Neuronal stem cell (in vitro differentiated cells): Measurements from ENCODE around the gene MTHFS.

ENCODE experiments used
- DNase-seq: peaks from one replicate; pipeline ENCODE4 v3.0.0-alpha.2; 2013; ENCODE audit warnings: low spot score
- H2AFZ ChIP-seq: one replicate; pipeline ENCODE4 v1.6.1; 2013; ENCODE audit warnings: mild to moderate bottlenecking, low read length, inconsistent platforms
- H2AK5ac ChIP-seq: 2 replicates; pipeline ENCODE4 v1.6.1; 2013; ENCODE audit warnings: low read depth, mild to moderate bottlenecking, inconsistent platforms, low read length, moderate library complexity, mixed read lengths
- H2BK120ac ChIP-seq: 2 replicates; pipeline ENCODE4 v1.6.1; 2013; ENCODE audit warnings: low read depth, mild to moderate bottlenecking, inconsistent platforms, low read length, moderate library complexity, mixed read lengths
- H2BK12ac ChIP-seq: one replicate; pipeline ENCODE4 v1.6.1; 2013; ENCODE audit warnings: low read length, inconsistent platforms
- H2BK15ac ChIP-seq: 2 replicates; pipeline ENCODE4 v1.6.1; 2013; ENCODE audit warnings: mild to moderate bottlenecking, low read length, inconsistent platforms, mixed read lengths
- H2BK5ac ChIP-seq: one replicate; pipeline ENCODE4 v1.6.1; 2013; ENCODE audit warnings: inconsistent platforms, mild to moderate bottlenecking, low read length, moderate library complexity
- H3K14ac ChIP-seq: one replicate; pipeline ENCODE4 v1.6.1; 2013; ENCODE audit warnings: low read length, inconsistent platforms
- H3K18ac ChIP-seq: 2 replicates; pipeline ENCODE4 v1.6.1; 2013; ENCODE audit warnings: low read length, inconsistent platforms
- H3K23ac ChIP-seq: 2 replicates; pipeline ENCODE4 v1.6.1; 2013; ENCODE audit warnings: low read depth, mild to moderate bottlenecking, mixed read lengths, low read length, inconsistent platforms; ENCODE audit not compliant: poor library complexity
- H3K27ac ChIP-seq: replicated peaks from 3 replicates; pipeline ENCODE4 v1.5.1; 2013; ENCODE audit warnings: low read length, inconsistent platforms
- H3K27me3 ChIP-seq, 3 experiments: 2 replicates each; pipeline ENCODE4 v1.6.1; 2013; ENCODE audit warnings: low read length in 3 of 3, mild to moderate bottlenecking in 2 of 3, inconsistent platforms in 1 of 3, low read depth in 1 of 3, mixed read lengths in 1 of 3, moderate library complexity in 1 of 3; ENCODE audit not compliant: control insufficient read depth in 3 of 3, insufficient read depth in 3 of 3
- H3K36me3 ChIP-seq, 2 donors: replicated peaks in 1 of 2; 2 replicates each; pipeline ENCODE4 v1.6.1; 2013; ENCODE audit warnings: low read length in 2 of 2; ENCODE audit not compliant: control insufficient read depth in 2 of 2, insufficient read depth in 2 of 2
- H3K4ac ChIP-seq: 2 replicates; pipeline ENCODE4 v1.6.1; 2013; ENCODE audit warnings: inconsistent platforms, mild to moderate bottlenecking, low read length, moderate library complexity
- H3K4me1 ChIP-seq, 2 donors: 1 replicate in 1 of 2; 2 replicates in 1 of 2; pipeline ENCODE4 v1.6.1; 2013; ENCODE audit warnings: low read length in 2 of 2, low read depth in 1 of 2; ENCODE audit not compliant: control insufficient read depth in 2 of 2, insufficient read depth in 1 of 2
- H3K4me2 ChIP-seq: one replicate; pipeline ENCODE4 v1.6.1; 2013; ENCODE audit warnings: mild to moderate bottlenecking, low read length, inconsistent platforms; ENCODE audit not compliant: insufficient read depth, poor library complexity, severe bottlenecking
- H3K4me3 ChIP-seq, 2 donors: 2 replicates each; pipeline ENCODE4 v1.5.1; 2013; ENCODE audit warnings: low read length in 2 of 2, mild to moderate bottlenecking in 2 of 2, inconsistent platforms in 1 of 2, moderate library complexity in 1 of 2
- H3K79me1 ChIP-seq: one replicate; pipeline ENCODE4 v1.6.1; 2013; ENCODE audit warnings: low read depth, mild to moderate bottlenecking, inconsistent platforms, low read length, moderate library complexity
- H3K9ac ChIP-seq: one replicate; pipeline ENCODE4 v1.6.1; 2013; ENCODE audit warnings: mild to moderate bottlenecking, low read depth, low read length, inconsistent platforms; ENCODE audit not compliant: poor library complexity
- H3K9me3 ChIP-seq, 2 donors: replicated peaks in 1 of 2; 2 replicates each; pipeline versions ENCODE3 to v1.6.1; 2013; ENCODE audit warnings: low read length in 2 of 2, mild to moderate bottlenecking in 2 of 2, inconsistent platforms in 1 of 2, low read depth in 1 of 2, mixed read lengths in 1 of 2, moderate library complexity in 1 of 2; ENCODE audit not compliant: control insufficient read depth in 2 of 2, insufficient read depth in 1 of 2
- H4K8ac ChIP-seq: one replicate; pipeline ENCODE4 v1.6.1; 2013; ENCODE audit warnings: low read depth, mild to moderate bottlenecking, inconsistent platforms, low read length, moderate library complexity
- H4K91ac ChIP-seq: one replicate; pipeline ENCODE4 v1.6.1; 2013; ENCODE audit warnings: low read length, low read depth, mild to moderate bottlenecking, inconsistent platforms; ENCODE audit not compliant: poor library complexity
- WGBS, 2 donors: extraction: QIAGEN DNeasy Blood & Tissue Kit; methylation state at CpG; one replicate each; pipeline ENCODE4 v1.1.7; 2013; ENCODE audit warnings: missing lambda C conversion rate in 2 of 2, mixed read lengths in 1 of 2; ENCODE audit not compliant: insufficient read length in 2 of 2, insufficient replicate concordance in 1 of 2; ENCODE audit errors: extremely low coverage in 2 of 2; 5-methylcytosine and 5-hydroxymethylcytosine counted together

Gene MTHFS

DNA sequence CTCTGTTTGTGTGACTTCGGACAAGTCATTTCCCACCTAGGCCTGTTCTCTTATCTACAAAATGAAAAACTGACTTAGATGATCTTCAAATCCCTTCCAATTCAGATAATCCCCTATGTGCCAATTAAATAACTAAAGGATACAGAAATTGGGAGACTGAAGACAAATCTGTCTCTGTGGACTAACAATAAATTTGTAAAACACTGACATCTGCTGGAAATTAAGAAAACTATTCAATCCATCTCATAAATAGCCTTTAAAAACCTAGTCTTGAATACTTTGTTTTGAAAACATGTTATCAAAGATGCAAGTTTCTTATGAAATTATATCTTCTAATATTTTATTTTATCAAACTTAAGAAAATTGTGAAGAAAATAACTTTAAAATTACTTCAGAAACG is 38.3 kb downstream of the MTHFS start:
- Histone ChIP-seq H3K27me3 (no peaks in the 10 kb centered on the region), H3K14ac (no peak overlapping the region), H3K4me3 (no peak overlapping the region), H3K4ac (no peak overlapping the region), H3K23ac (no peak overlapping the region), H3K36me3 (no peaks in the 10 kb centered on the region), H3K9ac (no peak overlapping the region), H3K18ac (no peak overlapping the region), H3K79me1 (no peaks in the 10 kb centered on the region), H2AFZ (no peak overlapping the region), H4K91ac (no peak overlapping the region), H3K4me1 (no peaks in the 10 kb centered on the region), H2BK5ac (no peak overlapping the region), H2BK15ac (no peak overlapping the region), H3K4me2 (no peak overlapping the region), H2BK12ac (no peak overlapping the region), H2BK120ac (no peak overlapping the region), H3K27ac (no peak overlapping the region), H4K8ac (no peak overlapping the region), H2AK5ac (no peak overlapping the region), H3K9me3 (no peaks in the 10 kb centered on the region)
- DNase-seq, result no peak
- no CpG with 5 or more reads among the region's 2 CpGs for WGBS, 2 donors

DNA sequence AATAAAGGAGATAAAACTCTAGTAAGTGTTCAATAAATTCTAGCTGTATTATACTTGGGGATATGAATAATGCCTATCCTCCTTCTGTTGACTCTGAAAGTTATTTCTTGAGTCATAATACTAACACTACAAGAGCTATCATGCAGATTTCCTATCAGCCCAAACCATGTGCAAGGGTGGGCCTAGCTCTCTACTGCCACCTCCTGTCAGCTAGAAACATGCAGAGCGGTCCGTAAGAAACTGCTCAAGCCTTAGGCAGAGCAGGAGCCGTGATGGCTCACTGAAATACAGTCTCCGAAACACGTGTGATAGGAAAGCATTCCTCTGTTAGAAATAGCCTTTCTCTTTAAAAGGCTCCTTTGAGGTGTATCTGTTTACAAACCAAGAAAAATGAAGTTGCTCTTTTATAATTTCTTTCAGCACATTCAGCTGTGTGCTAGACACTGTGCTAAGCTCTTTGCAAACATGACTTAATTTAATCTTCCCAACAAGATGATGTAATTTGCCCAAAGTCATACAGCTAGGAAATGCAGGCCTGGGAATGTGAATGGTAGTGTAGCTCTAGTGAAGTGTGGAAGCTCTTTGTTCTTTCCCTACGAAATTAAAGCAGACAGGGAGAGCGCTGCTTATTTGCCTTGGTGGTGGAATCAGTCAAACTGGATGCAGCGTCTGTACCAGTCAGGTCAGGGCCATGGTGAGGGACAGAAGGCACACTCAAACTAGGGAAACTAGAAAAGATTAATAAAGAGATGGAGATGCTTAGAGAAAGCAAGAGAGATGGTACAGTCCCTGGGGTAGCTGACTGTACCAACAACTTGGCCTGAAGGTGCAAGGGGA is 43.1 kb downstream of the MTHFS start:
- no peaks in the 10 kb centered on the region for H3K4me1 ChIP-seq

DNA sequence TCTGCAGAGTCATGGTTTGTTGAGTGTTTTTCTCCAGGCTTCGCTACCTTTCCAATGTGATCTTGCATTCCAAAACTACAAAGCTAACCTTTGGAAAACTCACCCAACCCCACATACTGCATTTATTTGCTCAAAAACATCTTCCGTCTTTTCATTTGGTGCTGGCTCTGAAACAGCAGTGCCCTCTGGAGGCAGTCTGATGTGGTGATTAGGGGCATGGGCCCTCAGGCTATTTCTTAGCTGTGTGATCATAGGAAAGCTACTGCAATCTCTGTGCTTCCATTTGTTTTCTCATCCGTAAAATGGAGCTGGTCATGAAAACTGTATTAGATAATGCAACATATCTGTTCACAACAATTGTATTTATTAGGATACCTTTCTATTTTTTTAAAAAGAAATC is 47.0 kb downstream of the MTHFS start:
- Histone ChIP-seq H2BK12ac (no peak overlapping the region), H3K4ac (no peak overlapping the region), H4K8ac (no peak overlapping the region), H3K36me3 (no peaks in the 10 kb centered on the region), H3K18ac (no peak overlapping the region), H3K23ac (no peak overlapping the region), H2AFZ (no peak overlapping the region), H2BK5ac (no peak overlapping the region), H2BK15ac (no peak overlapping the region), H3K4me3 (no peak overlapping the region), H3K27me3 (no peaks in the 10 kb centered on the region), H4K91ac (no peak overlapping the region), H3K27ac (no peak overlapping the region), H2AK5ac (no peak overlapping the region), H3K4me1 (peaks cover 0 to 2% of the 10 kb centered on the region in 2 donors), H3K4me2 (no peak overlapping the region), H3K79me1 (no peaks in the 10 kb centered on the region), H3K9me3 (no peaks in the 10 kb centered on the region), H3K14ac (no peak overlapping the region), H2BK120ac (no peak overlapping the region), H3K9ac (no peak overlapping the region)
- WGBS, 2 donors, result no CpG with 5 or more reads among the region's 3 CpGs
- peak; percentile 21 for DNase-seq

More for the DNA sequence above, 43.1 kb downstream of the MTHFS start:
- no peak overlapping the region for H2BK12ac ChIP-seq
- no peak overlapping the region for H3K4me2 ChIP-seq
- no peak overlapping the region for H3K23ac ChIP-seq
- H4K91ac ChIP-seq, result no peak overlapping the region
- H3K9ac ChIP-seq, result no peak overlapping the region
- no peak overlapping the region for H2BK120ac ChIP-seq
- DNase-seq, result peak; percentile 64
- no peak overlapping the region for H3K27ac ChIP-seq
- peak overlapping the region; percentile 71 for H2AFZ ChIP-seq
- no peaks in the 10 kb centered on the region for H3K9me3 ChIP-seq
- H2BK15ac ChIP-seq, result no peak overlapping the region
- no peaks in the 10 kb centered on the region for H3K36me3 ChIP-seq
- no peak overlapping the region for H3K18ac ChIP-seq
- H3K4me3 ChIP-seq, result no peak overlapping the region
- H3K4ac ChIP-seq, result no peak overlapping the region
- no peak overlapping the region for H3K14ac ChIP-seq
- no peaks in the 10 kb centered on the region for H3K79me1 ChIP-seq
- H2AK5ac ChIP-seq, result no peak overlapping the region
- WGBS, 2 donors, result no CpG with 5 or more reads among the region's 8 CpGs
- no peak overlapping the region for H4K8ac ChIP-seq
- no peak overlapping the region for H2BK5ac ChIP-seq
- H3K27me3 ChIP-seq, result no peaks in the 10 kb centered on the region

DNA sequence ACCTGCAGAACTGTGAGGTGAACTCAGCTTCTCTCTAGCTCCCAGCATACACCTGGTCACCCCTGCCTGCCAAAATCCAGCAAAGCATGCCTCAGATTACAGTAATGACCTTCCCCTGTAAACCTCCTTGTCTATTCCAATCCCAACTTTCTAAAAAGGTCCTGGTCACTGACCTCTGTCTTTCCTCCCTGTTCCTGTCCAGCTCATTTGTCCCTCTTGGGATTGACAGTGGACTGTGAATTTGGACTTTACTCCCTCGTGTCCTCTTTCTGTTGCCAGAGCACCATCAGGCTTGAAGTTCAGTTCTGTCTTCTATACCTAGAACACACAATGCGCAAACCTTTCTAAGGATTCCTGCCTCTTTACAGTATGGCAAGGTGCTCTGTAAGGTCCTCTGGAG is 50.3 kb downstream of the MTHFS start:
- no peak for DNase-seq
- no peaks in the 10 kb centered on the region for H3K27me3 ChIP-seq
- H3K79me1 ChIP-seq, result no peaks in the 10 kb centered on the region
- H3K23ac ChIP-seq, result no peak overlapping the region
- H3K27ac ChIP-seq, result no peak overlapping the region
- H3K4me1 ChIP-seq, result peaks cover 0 to 2% of the 10 kb centered on the region in 2 donors
- WGBS, 2 donors, result no CpG with 5 or more reads among the region's 2 CpGs
- H3K9ac ChIP-seq, result no peak overlapping the region
- H3K4ac ChIP-seq, result no peak overlapping the region
- no peak overlapping the region for H3K4me3 ChIP-seq
- H3K14ac ChIP-seq, result no peak overlapping the region
- no peak overlapping the region for H2BK12ac ChIP-seq
- no peak overlapping the region for H4K8ac ChIP-seq
- no peak overlapping the region for H3K4me2 ChIP-seq
- H2AFZ ChIP-seq, result no peak overlapping the region
- no peak overlapping the region for H2BK5ac ChIP-seq
- H2BK15ac ChIP-seq, result no peak overlapping the region
- H2AK5ac ChIP-seq, result no peak overlapping the region
- no peak overlapping the region for H4K91ac ChIP-seq
- no peak overlapping the region for H2BK120ac ChIP-seq
- peaks cover 0 to 5% of the 10 kb centered on the region in 2 donors for H3K9me3 ChIP-seq
- no peaks in the 10 kb centered on the region for H3K36me3 ChIP-seq
- H3K18ac ChIP-seq, result no peak overlapping the region
